Measurements from ENCODE around the gene TRMT1. TPM values are rescaled to one million over a fixed set of nuclear protein-coding genes. Genes with fewer than 3 reads are reported as not detected.

TRMT1 gene
- total and polyA plus RNA-seq, 2 donors (not counting 1 experiment from before 2014, with no cell fraction given), result 91.8 to 281 TPM

- no peaks in the 10 kb centered on the region for H3K27me3 Mint-ChIP-seq
- peaks cover 0 to 4% (median 0%) of the 10 kb centered on the region in 3 donors for H3K9me3 ChIP-seq (ENCODE audit: control extremely low read depth in 1 of 3, control insufficient read depth in 2 of 3, insufficient read depth in 1 of 3, low read length in 2 of 3)
- no peak overlapping the region for H2AFZ ChIP-seq (ENCODE audit: insufficient read depth, low read depth, low read length, poor library complexity, severe bottlenecking)
- DNase-seq (peak; percentile 76), ATAC-seq (ENCODE audit: low read depth) (no peak)
- peak overlapping the region; percentile 85 for H3K4me3 Mint-ChIP-seq
- peak overlapping the region; percentile 84 for H3K9ac ChIP-seq (ENCODE audit: low read length)
- peaks cover 68% of the 10 kb centered on the region for H3K4me1 Mint-ChIP-seq
- no peaks in the 10 kb centered on the region for H3K9me3 Mint-ChIP-seq (ENCODE audit: insufficient read depth)
- H3K79me2 ChIP-seq (ENCODE audit: control insufficient read depth, insufficient read depth, low read length), result peaks cover 59% of the 10 kb centered on the region
- intact Hi-C loops (cut with micrococcal nuclease), result loop anchor here (5.0 kb wide), 5 partner anchors 162 to 1282 kb away; partner anchors contain the start of genes ADGRE5 and RFX1
- H3K27ac ChIP-seq (ENCODE audit: low read length in 2 of 2), result peak overlapping the region; percentile 79 to 83
- H3K4me2 ChIP-seq (replicated peaks; ENCODE audit: low read depth, low read length, poor library complexity, severe bottlenecking), result peak overlapping the region; percentile 99
- peak overlapping the region; percentile 47 to 98 (median 96) for H3K4me3 ChIP-seq (ENCODE audit: control extremely low read depth in 1 of 5, extremely low read depth in 1 of 5, insufficient read depth in 1 of 5, low read depth in 2 of 5, low read length in 4 of 5)
- TF ChIP-seq EZH2 (IDR thresholded peaks at IDR 0.05; ENCODE audit: borderline replicate concordance, insufficient read depth, low read depth, low read length, poor library complexity, severe bottlenecking) (no peak), CTCF (IDR thresholded peaks at IDR 0.05) (no peak)
- ChIA-PET CTCF (interaction anchor here (0.9 to 2.8 kb wide), 10 partner anchors 18 to 178 kb away, joined by 3 to 14 read pairs (median 5); partner anchors contain the start of gene NACC1), POLR2A (interaction anchor here (0.7 to 3.5 kb wide), 7 partner anchors 17 to 737 kb away, joined by 3 to 21 read pairs (median 7); partner anchors contain the start of genes IER2, NACC1, STX10 and TRMT1)
- H3K27me3 ChIP-seq (replicated peaks in 1 of 4; ENCODE audit: control extremely low read depth in 1 of 4, control insufficient read depth in 3 of 4, insufficient read depth in 4 of 4, low read length in 3 of 4), result no peaks in the 10 kb centered on the region
- H4K20me1 ChIP-seq (ENCODE audit: control insufficient read depth, insufficient read depth, low read length, poor library complexity, severe bottlenecking), result peaks cover 34% of the 10 kb centered on the region
- H3K27ac Mint-ChIP-seq, result peak overlapping the region; percentile 97
- 14% methylated on average over 10 of the region's 12 CpGs for WGBS (ENCODE audit: insufficient coverage)
- H3K4me1 ChIP-seq (ENCODE audit: control insufficient read depth in 2 of 2, insufficient read depth in 2 of 2, low read length in 2 of 2), result peaks cover 32 to 71% of the 10 kb centered on the region in 2 donors
- H3K36me3 ChIP-seq (replicated peaks in 1 of 2; ENCODE audit: control extremely low read depth in 1 of 2, control insufficient read depth in 1 of 2, extremely low read depth in 1 of 2, insufficient read depth in 2 of 2, low read length in 1 of 2), result peaks cover 3 to 29% of the 10 kb centered on the region in 2 experiments
These were observed 16.4 kb downstream of the TRMT1 start for GRCh38 chr19:13100031-13100588.

Measured in B cell (primary cell).